Activated T-helper 2 cell treated with anti-CD3 and anti-CD28 coated beads, Interferon-gamma antibody, Interleukin-2, Interleukin-4, amounts not matched to agents 10 μg/mL and 5 μg/mL and 100 μg/mL, durations not matched to agents 14 hours and 24 hours and 36 hours (primary cell): Measurements from ENCODE around the gene HSPBP1. TPM values are rescaled to one million over a fixed set of nuclear protein-coding genes. Genes with fewer than 3 reads are reported as not detected.
A peak's percentile ranks its signal among the peaks of the same experiment; 100 is the strongest.

ENCODE experiments used
- DNase-seq: peaks from one replicate; pipeline ENCODE4 v3.0.0; 2021; ENCODE audit warnings: low spot score
- H3K27ac Mint-ChIP-seq: one replicate; pipeline ENCODE4 v1.8.0; 2021; ENCODE audit warnings: mixed read lengths
- H3K27me3 Mint-ChIP-seq: one replicate; pipeline ENCODE4 v1.8.0; 2021; ENCODE audit warnings: low read depth, mixed read lengths
- H3K36me3 Mint-ChIP-seq: one replicate; pipeline ENCODE4 v1.8.0; 2021; ENCODE audit warnings: low read depth, mixed read lengths
- H3K4me1 Mint-ChIP-seq: one replicate; pipeline ENCODE4 v1.8.0; 2021; ENCODE audit warnings: low read depth, mixed read lengths
- H3K4me3 Mint-ChIP-seq: one replicate; pipeline ENCODE4 v1.8.0; 2021; ENCODE audit warnings: low read depth, mild to moderate bottlenecking, moderate library complexity, mixed read lengths
- H3K9me3 Mint-ChIP-seq: one replicate; pipeline ENCODE4 v1.8.0; 2021; ENCODE audit warnings: mixed read lengths
- intact Hi-C: fragments of 100-400 bp; cut with micrococcal nuclease; formaldehyde crosslinking; loops from one replicate; pipeline ENCODE4 v1.15.1; 2023
- total RNA-seq: library from RNA; stranded (reverse); gene quantifications from 2 replicates; pipeline ENCODE4 v1.2.3, GENCODE V29; 2022

Gene HSPBP1
- total RNA-seq, 1 donor from 2014 or later: 59.3 TPM

DNA sequence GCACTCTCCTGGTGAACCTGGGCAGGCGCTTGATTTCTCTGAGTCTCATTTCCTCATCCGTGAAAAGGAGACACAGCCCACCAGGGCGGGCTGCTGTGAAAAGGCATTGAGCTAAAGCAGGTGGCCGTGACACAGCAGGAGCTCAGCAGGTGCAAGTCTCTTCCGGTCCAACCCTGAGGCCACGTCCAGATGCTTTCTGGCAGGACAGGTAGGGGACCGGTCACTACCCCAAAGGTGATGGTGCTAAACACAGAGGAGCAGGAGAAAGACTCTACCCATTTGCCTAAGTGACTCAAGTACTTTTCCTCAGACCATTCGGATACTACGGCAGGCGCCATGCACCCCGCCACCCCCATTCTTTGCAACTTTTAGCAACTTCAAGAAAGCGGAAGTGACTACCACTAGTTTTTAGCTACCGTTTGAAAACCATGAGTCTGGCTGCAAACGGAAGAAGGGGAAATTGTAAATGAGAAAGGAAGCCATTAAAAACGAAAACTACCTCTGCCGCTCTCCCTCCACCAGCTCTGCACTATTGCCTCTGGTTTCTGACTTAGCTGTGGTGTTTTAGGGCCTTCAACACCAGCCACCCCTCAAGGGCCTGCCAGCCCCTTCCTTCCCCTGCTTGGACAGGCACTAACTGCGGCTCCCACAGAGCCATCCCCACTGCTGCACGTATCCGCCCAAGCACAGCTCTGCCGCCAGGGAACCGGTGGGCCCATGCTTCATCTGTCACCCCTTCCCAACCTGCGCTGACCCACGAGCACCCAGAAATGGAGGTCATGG is 25.9 kb downstream of the HSPBP1 start:
- no peaks in the 10 kb centered on the region for H3K9me3 Mint-ChIP-seq

DNA sequence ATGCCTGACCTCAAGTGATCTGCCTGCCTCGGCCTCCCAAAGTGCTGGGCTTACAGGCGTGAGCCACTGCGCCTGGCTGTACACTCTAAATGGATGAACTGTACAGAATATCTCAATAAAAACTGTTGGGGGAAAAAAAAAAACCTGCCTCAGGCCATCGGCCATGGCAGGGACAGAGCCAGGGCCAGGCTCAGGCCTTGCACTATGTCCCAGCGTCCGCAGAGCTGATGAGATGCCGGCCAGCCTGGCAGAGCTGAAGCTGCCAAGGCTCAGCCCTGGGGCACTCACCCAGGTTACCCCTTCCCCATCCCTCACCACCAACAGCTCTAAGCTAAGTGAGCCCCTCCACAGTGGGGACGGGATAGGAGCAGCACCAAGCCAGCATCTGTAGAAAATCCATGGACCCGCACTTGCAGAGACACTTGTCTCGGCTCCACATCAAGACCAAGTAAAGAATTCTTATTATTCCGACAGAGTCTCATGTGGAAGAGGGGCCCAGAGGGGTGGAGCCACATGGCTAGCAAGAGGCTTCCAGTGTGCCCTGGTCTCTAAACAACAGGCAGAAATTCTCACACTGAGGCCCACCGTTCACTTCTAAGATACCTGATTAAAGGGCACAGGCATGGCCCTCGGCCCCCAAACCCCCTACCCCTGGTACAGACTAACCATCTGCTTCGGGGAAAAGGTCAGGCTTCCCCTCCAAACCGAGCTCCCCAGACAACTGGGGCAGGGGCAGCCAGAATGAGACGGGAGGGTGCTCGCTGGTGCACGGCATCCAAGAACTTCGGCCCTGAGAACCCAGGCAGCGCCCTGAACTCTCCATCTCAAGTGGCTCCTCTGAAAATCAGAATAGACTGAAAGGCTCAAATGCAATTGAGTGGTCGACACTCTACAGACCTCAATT is 26.9 kb downstream of the HSPBP1 start:
- intact Hi-C loops: loop anchor here (5.0 to 10.0 kb wide), 3 partner anchors 36 to 1048 kb away; partner anchors contain the start of genes CCDC106, RPS9, ZNF580 and ZNF581
- Mint-ChIP-seq H3K4me1 (peaks cover 60% of the 10 kb centered on the region), H3K36me3 (peaks cover 57% of the 10 kb centered on the region), H3K4me3 (peak overlapping the region; percentile 92), H3K27ac (peak overlapping the region; percentile 94), H3K9me3 (no peaks in the 10 kb centered on the region), H3K27me3 (no peaks in the 10 kb centered on the region)
- DNase-seq: no peak

More for the DNA sequence above, 25.9 kb downstream of the HSPBP1 start:
- H3K27me3 Mint-ChIP-seq: no peaks in the 10 kb centered on the region
- H3K36me3 Mint-ChIP-seq: peaks cover 54% of the 10 kb centered on the region
- H3K27ac Mint-ChIP-seq: peak overlapping the region; percentile 94
- H3K4me1 Mint-ChIP-seq: peaks cover 59% of the 10 kb centered on the region
- DNase-seq: peak; percentile 54
- intact Hi-C loops: loop anchor here (5.0 to 10.0 kb wide), 3 partner anchors 37 to 1049 kb away; partner anchors contain the start of genes CCDC106, RPS9, ZNF580 and ZNF581
- H3K4me3 Mint-ChIP-seq: peak overlapping the region; percentile 92

DNA sequence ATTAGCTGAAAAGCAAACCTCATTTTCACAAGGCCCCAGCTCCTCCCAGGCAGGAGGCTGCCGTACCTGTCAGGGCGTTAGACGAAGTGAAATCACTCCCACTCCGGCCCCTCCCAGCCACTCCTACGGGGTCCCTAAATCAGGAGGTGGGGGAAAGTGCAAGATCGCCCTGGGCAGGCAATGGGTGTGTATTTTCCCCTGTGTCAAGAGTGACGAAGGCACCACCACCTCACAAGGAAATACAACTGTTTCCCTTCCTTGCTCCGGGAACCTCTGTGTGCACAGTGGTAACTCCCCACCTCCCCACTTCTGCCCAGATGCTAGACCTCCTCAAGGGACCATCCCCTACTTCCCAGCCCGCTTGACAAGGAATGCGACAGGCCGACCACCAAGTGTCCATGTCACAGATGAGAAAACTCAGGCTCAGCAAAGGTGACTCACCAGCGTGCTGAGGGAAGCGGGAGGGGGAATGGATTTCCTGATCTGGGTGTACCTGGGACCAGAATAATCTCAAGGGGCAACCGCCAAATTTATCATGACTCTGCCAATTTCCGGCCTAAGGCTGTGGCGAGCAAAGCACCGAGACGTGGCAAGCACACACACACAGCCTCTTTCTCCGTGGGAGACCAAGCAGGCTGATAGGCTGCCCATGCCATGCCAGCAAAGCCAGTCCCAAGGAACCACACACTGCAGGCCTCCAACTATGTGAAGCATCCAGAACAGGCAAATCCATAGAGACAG is 28.4 kb downstream of the HSPBP1 start:
- DNase-seq: peak; percentile 32

DNA sequence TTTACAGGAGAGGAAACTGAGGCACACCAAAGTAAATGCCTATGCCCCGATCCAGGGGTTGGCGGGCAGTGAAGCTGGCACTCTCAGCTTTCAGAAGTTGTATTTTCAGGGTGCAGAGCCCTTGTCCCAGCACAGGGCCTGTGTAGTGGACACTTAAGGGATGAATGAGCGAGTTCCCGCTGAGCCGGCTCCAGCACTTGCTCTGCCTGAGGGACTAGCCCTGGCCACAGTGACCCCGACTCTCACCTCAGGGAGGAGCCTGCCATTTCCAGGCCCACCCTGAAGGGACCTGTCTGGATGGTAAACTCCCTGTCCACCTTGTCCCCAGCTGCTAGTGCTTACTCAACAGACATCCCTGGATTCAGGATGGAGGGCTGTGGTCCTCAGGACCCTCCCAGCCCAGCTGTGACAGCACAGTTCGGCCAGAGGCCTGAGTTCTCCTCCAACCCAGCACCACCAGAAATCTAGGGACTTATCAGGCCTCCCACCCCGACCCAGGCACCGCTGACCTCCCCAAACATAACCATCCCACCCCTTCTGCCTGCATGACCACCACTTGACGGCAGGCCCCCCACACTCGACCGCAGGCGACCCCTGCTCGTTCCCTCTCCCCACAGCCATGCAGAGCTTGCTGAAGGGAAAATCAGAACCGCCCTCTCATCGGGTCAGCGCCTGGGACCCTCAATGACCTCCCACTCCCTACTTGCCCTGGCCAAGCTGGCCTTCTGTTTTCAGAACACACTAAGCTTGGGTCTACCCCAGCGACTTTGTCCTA is 29.5 kb downstream of the HSPBP1 start:
- H3K9me3 Mint-ChIP-seq: no peaks in the 10 kb centered on the region
- no peak overlapping the region for H3K4me3 Mint-ChIP-seq
- DNase-seq: no peak
- H3K27ac Mint-ChIP-seq: peak overlapping the region; percentile 98
- H3K36me3 Mint-ChIP-seq: peaks cover 36% of the 10 kb centered on the region
- intact Hi-C loops: loop anchor here (5.0 to 10.0 kb wide), 3 partner anchors 33 to 1046 kb away; partner anchors contain the start of genes CCDC106, RPS9, ZNF580 and ZNF581
- no peaks in the 10 kb centered on the region for H3K27me3 Mint-ChIP-seq
- peaks cover 39% of the 10 kb centered on the region for H3K4me1 Mint-ChIP-seq

More for the DNA sequence above, 28.4 kb downstream of the HSPBP1 start:
- Mint-ChIP-seq H3K27me3 (no peaks in the 10 kb centered on the region), H3K4me1 (peaks cover 50% of the 10 kb centered on the region), H3K9me3 (no peaks in the 10 kb centered on the region), H3K4me3 (peak overlapping the region; percentile 82), H3K36me3 (peaks cover 43% of the 10 kb centered on the region), H3K27ac (peak overlapping the region; percentile 98)
- intact Hi-C loops: loop anchor here (5.0 to 10.0 kb wide), 3 partner anchors 34 to 1047 kb away; partner anchors contain the start of genes CCDC106, RPS9, ZNF580 and ZNF581

DNA sequence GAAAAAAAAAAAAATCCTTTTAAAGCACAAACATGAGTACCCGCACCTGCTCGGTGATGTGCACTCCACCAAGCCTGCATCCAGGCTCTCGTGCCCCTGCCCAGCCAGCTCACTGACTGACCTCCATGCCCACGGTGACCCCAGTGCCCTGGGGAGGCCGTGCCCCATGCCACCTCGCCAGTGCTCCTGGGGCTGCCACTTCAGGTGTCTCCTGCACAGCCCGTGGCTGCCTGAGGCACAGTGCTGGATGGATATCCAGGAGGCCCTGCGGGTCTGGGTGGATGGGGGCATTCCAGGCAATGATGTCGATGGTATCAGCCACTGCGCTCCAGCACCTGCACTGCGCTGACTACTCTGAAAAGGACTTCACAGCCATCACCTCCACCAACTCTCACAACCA is 30.1 kb downstream of the HSPBP1 start:
- no peak for DNase-seq
- H3K9me3 Mint-ChIP-seq: no peaks in the 10 kb centered on the region
- intact Hi-C loops: loop anchor here (5.0 to 10.0 kb wide), 3 partner anchors 33 to 1045 kb away; partner anchors contain the start of genes CCDC106, RPS9, ZNF580 and ZNF581
- no peaks in the 10 kb centered on the region for H3K27me3 Mint-ChIP-seq
- peaks cover 34% of the 10 kb centered on the region for H3K4me1 Mint-ChIP-seq
- no peak overlapping the region for H3K27ac Mint-ChIP-seq
- no peak overlapping the region for H3K4me3 Mint-ChIP-seq
- H3K36me3 Mint-ChIP-seq: peaks cover 34% of the 10 kb centered on the region

GRCh38 chr19:55248704-55249103 is 31.2 kb downstream of the HSPBP1 start:
- peaks cover 38% of the 10 kb centered on the region for H3K36me3 Mint-ChIP-seq
- no peak overlapping the region for H3K4me3 Mint-ChIP-seq
- H3K27ac Mint-ChIP-seq: no peak overlapping the region
- DNase-seq: no peak
- H3K27me3 Mint-ChIP-seq: no peaks in the 10 kb centered on the region
- H3K4me1 Mint-ChIP-seq: peaks cover 26% of the 10 kb centered on the region
- H3K9me3 Mint-ChIP-seq: no peaks in the 10 kb centered on the region
- intact Hi-C loops: no loop called here

- Mint-ChIP-seq H3K4me3 (no peak overlapping the region), H3K36me3 (peaks cover 39% of the 10 kb centered on the region)
These were observed 31.7 kb downstream of the HSPBP1 start for GRCh38 chr19:55248166-55248675.

DNA sequence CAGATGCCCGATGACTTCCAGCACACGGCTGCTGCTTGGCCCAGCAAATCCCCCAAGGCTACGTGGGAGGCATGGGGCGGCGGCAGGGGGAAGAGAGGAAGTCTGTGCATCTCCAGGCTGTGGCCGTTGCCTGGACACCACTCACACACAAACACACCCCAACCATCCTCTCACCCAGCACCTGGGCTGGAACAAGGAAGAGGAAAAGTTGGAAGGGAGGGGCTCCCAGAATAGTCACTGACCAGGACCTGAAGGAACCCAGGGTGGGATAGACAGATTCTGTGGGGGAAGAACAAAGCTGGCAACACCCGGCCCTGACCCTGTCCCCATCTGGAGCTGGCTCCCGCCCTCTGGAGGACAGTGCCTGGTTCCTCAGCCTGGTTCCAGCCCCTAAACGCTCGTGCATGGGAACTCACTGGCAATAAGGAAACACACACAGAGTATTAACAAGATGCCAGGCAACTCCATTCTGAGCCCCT is 32.2 kb downstream of the HSPBP1 start:
- H3K27ac Mint-ChIP-seq: no peak overlapping the region
- H3K4me1 Mint-ChIP-seq: peaks cover 17% of the 10 kb centered on the region
- H3K4me3 Mint-ChIP-seq: no peak overlapping the region
- DNase-seq: no peak
- intact Hi-C loops: no loop called here
- no peaks in the 10 kb centered on the region for H3K9me3 Mint-ChIP-seq
- H3K36me3 Mint-ChIP-seq: peaks cover 42% of the 10 kb centered on the region
- no peaks in the 10 kb centered on the region for H3K27me3 Mint-ChIP-seq

More at GRCh38 chr19:55248166-55248675, 31.7 kb downstream of the HSPBP1 start:
- intact Hi-C loops: no loop called here
- no peak for DNase-seq
- H3K27me3 Mint-ChIP-seq: no peaks in the 10 kb centered on the region
- no peak overlapping the region for H3K27ac Mint-ChIP-seq
- peaks cover 21% of the 10 kb centered on the region for H3K4me1 Mint-ChIP-seq
- no peaks in the 10 kb centered on the region for H3K9me3 Mint-ChIP-seq

DNA sequence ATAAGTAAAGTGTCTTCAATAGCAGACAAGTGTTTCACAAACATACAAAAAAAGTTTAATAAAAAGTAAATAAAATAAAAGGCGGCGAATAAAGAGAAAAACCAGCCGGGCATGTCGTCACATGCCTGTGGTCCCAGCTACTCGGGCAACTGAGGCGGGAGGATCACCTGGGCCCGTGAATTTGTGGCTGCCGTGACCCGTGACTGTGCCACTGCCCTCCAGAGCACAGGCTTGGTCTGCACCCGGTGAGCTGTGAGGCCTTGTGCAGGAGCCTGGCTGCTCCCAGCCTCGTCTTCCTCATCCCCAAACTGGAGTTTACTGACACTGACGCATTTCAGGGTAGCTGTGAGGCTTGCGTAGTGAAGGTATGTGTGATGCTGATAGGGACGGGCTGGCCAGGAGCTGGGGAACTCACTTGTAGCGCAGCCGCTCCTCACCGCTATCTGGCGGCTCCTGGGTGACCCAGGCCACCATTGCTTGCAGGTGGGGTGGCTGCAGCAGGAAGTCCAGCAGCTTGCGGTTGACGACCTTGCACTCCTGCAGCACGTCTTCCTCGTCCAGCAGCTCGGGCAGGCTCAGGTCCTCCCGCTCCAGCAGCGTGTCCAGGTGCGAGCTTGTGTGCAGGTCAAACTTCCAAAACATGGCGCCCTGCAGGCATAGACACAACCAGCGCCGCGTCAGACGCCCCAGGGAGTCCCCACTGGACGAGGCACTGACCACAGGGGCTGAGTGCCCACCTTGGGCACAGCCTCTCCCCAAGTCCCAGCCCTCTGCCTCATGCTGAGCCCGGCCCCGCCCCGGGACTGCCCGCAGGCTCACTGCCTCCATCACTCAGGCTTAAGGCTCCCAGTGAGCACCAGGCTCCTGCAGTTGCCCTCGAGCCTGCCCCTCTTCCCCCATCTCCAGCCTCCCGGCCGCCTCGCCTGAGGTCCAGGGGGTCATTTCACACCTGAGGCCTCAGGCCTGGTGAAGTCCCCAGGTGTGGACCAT is 33.2 kb downstream of the HSPBP1 start:
- H3K27ac Mint-ChIP-seq: no peak overlapping the region
- no peaks in the 10 kb centered on the region for H3K27me3 Mint-ChIP-seq
- H3K4me1 Mint-ChIP-seq: peaks cover 15% of the 10 kb centered on the region
- no peaks in the 10 kb centered on the region for H3K9me3 Mint-ChIP-seq
- no peak overlapping the region for H3K4me3 Mint-ChIP-seq
- DNase-seq: no peak
- intact Hi-C loops: no loop called here
- H3K36me3 Mint-ChIP-seq: peaks cover 46% of the 10 kb centered on the region

- no peaks in the 10 kb centered on the region for H3K9me3 Mint-ChIP-seq
- no peak for DNase-seq
- no peaks in the 10 kb centered on the region for H3K27me3 Mint-ChIP-seq
- intact Hi-C loops: no loop called here
- H3K27ac Mint-ChIP-seq: no peak overlapping the region
- H3K36me3 Mint-ChIP-seq: peaks cover 45% of the 10 kb centered on the region
- peaks cover 2% of the 10 kb centered on the region for H3K4me1 Mint-ChIP-seq
- H3K4me3 Mint-ChIP-seq: no peak overlapping the region
These were observed 34.5 kb downstream of the HSPBP1 start for GRCh38 chr19:55245236-55245904.
